SK-N-MC (cell line): ENCODE results near the gene BTG4.

Experiments used
- DNase-seq: peaks from one replicate; pipeline ENCODE4 v3.0.0-alpha.2; 2011; ENCODE audit warnings: low read depth, low spot score
- H3K27ac ChIP-seq: fragments of 200-600 bp; sonication (generic); 2 replicates; pipeline ENCODE4 v1.5.1; 2016; ENCODE audit warnings: mixed run types
- H3K36me3 ChIP-seq: fragments of 200-600 bp; sonication (generic); 2 replicates; pipeline ENCODE4 v1.6.1; 2017; ENCODE audit warnings: antibody characterized with exemption, low read length, mixed read lengths; ENCODE audit not compliant: insufficient read depth
- H3K4me3 ChIP-seq: fragments of 200-600 bp; sonication (generic); 2 replicates; pipeline ENCODE4 v1.5.1; 2016
- H3K9ac ChIP-seq: fragments of 200-600 bp; sonication (generic); 2 replicates; pipeline ENCODE4 v1.8.0; 2017; ENCODE audit warnings: mixed run types, mixed read lengths; ENCODE audit not compliant: insufficient read length
- H3K9me3 ChIP-seq: fragments of 200-600 bp; sonication (generic); 2 replicates; pipeline ENCODE4 v1.6.1; 2017; ENCODE audit warnings: low read depth, mild to moderate bottlenecking, antibody characterized with exemption, low read length, moderate library complexity, mixed read lengths
- EZH2 ChIP-seq: fragments of 200-600 bp; sonication (generic); IDR thresholded peaks from one replicate; pipeline ENCODE4 v1.6.1; 2017; ENCODE audit warnings: antibody characterized with exemption
- FOXP2 ChIP-seq: optimal IDR thresholded peaks from 2 replicates; pipeline ENCODE3; 2011; ENCODE audit warnings: mild to moderate bottlenecking, moderate library complexity; ENCODE audit not compliant: insufficient read depth; ENCODE audit errors: extremely low read length, control extremely low read depth
- POLR2AphosphoS5 ChIP-seq: IDR thresholded peaks from 2 replicates; pipeline ENCODE4 v1.6.1; 2012; ENCODE audit warnings: mild to moderate bottlenecking, low read depth, low read length, borderline replicate concordance

Gene BTG4

DNA sequence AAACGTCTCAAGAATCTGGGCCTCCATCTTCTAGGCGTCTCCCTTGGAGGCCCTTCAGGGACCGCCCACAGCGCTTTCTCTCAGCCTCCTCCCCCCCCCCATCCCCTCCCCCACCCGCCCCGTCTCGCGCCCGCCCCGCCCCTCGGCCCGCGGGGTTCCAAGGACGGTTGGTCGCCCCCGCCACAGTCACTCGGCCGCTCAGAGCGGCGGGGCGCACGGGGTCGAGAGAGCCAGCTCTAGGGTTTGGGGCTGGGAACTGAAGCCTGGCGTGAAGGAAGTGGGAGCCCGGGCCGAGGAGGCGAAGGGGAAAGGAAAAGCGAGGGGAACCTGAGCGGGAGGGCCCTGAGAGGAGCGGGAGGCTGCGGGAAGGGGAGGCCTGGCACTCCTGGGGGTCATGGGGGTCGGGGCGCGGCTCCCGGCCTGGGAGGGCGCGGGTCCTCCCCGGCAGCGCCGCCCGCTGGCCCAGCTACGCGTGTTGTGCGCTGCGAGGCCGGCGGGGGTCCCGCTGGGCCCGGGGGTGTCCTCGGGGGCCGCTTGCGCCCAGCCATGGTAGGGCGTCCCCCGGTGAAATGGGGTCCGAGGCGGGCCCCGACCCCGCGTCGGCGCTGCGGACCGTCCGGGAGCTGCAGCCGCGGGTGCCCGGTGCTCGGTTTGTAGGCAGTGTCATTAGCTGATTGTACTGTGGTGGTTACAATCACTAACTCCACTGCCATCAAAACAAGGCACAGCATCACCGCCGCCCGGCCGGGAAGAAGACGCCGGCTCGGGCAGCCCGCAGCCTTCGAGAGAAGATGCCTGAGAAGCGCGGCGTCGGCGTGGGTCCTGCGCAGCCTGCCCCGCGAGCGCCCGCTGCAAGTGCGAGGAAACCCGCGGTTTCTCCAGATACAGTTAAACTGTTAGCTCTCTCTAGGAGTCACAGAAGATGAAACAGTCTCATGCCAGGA lies at the start of gene BTG4:
Gene BTG4, minus strand, starts transcription at position 91 of the 944 bp plus-strand sequence. CDS start 13,610 bp downstream, outside the sequence.
- H3K36me3 ChIP-seq, result no peaks in the 10 kb centered on the region
- TF ChIP-seq FOXP2 (no peak), POLR2AphosphoS5 (no peak), EZH2 (no peak)
- H3K4me3 ChIP-seq, result peak within 1 kb of the TSS; percentile 47
- DNase-seq, result no peak
- H3K27ac ChIP-seq, result no peak within 1 kb of the TSS
- no peaks in the 10 kb centered on the region for H3K9me3 ChIP-seq
- H3K9ac ChIP-seq, result no peak within 1 kb of the TSS

GRCh38 chr11:111561791-111562325 lies 49.7 kb upstream of the BTG4 start:
- Histone ChIP-seq H3K9ac (no peak overlapping the region), H3K27ac (no peak overlapping the region), H3K36me3 (no peaks in the 10 kb centered on the region; the same call in 1 of the 2 replicates), H3K4me3 (no peak overlapping the region), H3K9me3 (no peaks in the 10 kb centered on the region)
- no peak for DNase-seq
- TF ChIP-seq EZH2 (no peak), FOXP2 (no peak), POLR2AphosphoS5 (no peak)

DNA sequence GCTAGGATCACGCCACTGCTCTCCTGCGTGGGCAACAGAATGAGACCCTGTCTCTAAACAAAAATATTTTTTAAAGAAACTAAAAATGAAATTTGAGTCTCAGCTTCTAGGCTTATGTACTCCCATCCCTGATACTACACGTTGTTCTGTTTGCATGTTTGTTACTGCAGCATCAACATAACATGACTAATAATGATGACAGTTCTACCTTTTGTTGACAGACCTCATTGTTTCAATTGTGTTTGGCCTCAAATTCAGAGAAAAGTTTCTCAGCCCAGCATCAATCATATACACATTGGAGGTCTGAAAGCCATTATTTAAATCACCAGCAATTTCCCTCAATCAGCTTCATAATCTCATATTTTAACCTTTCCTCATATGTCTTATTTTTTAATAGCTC lies 49.1 kb upstream of the BTG4 start:
- Histone ChIP-seq H3K36me3 (no peaks in the 10 kb centered on the region; the same call in 1 of the 2 replicates), H3K27ac (no peak overlapping the region), H3K9ac (no peak overlapping the region), H3K9me3 (no peaks in the 10 kb centered on the region), H3K4me3 (no peak overlapping the region)
- TF ChIP-seq POLR2AphosphoS5, result no peak
- no peak for TF ChIP-seq EZH2
- no peak for TF ChIP-seq FOXP2
- no peak for DNase-seq

- no peak overlapping the region for H3K9ac ChIP-seq
- H3K4me3 ChIP-seq, result no peak overlapping the region
- TF ChIP-seq FOXP2, result no peak
- TF ChIP-seq EZH2, result no peak
- no peak for TF ChIP-seq POLR2AphosphoS5
- peaks cover 2% of the 10 kb centered on the region for H3K36me3 ChIP-seq
- DNase-seq, result no peak
- H3K9me3 ChIP-seq, result peaks cover 3% of the 10 kb centered on the region; the same call in 1 of the 2 replicates
- H3K27ac ChIP-seq, result no peak overlapping the region
Observed at GRCh38 chr11:111560800-111561199, 48.6 kb upstream of the BTG4 start.

DNA sequence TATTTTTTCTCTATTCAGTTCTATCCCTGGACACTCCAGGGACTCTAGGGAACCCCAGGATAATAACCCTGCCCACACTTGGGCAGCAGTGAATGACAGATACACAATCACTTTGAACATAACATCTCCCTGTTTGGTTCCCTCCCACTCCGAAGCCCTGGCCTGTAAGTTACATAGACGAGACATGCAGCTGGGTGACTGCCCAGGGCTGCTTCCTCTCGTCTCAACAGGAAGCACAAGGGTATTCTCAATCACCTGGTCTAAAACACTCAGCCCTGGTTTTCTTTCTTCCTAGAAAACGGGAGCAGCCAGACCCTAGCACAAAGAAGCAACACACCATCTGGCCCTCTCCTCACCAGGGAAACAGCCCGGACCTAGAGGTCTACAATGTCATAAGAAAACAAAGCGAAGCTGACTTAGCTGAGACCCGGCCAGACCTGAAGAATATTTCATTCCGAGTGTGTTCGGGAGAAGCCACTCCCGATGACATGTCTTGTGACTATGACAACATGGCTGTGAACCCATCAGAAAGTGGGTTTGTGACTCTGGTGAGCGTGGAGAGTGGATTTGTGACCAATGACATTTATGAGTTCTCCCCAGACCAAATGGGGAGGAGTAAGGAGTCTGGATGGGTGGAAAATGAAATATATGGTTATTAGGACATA lies 47.7 kb upstream of the BTG4 start:
- no peak overlapping the region for H3K9ac ChIP-seq

DNA sequence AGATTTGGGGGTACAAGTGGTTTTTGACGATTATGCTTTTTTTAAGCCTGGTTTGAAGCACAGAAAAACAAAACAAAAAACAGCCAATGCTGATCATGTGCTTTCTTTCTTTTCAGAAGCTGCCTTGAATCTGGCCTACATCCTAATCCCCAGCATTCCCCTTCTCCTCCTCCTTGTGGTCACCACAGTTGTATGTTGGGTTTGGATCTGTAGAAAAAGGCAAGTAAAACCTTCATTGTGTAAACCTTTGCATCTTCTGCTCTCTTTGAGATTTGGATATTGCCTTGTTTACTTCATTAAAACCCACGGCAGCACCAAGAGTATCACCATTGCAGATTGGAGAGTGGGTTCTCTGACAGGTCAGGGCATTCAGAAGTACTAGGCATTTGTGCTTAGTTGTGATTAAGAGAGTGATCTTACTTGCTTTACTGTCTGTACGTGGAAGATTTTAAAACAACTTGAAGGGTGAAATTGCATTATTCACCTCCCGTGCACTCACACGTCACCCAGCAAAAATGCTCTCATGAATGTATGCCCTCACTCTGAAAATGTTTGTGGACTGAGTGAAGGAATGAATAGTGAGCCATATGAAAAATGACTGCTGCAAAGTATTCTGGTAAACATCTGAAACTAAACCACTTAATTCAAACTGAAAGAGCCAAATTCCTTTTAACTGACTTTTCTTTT lies 45.4 kb upstream of the BTG4 start:
- DNase-seq, result no peak
- Histone ChIP-seq H3K9ac (no peak overlapping the region), H3K9me3 (peaks cover 5% of the 10 kb centered on the region; the same call in 1 of the 2 replicates), H3K36me3 (peaks cover 5% of the 10 kb centered on the region), H3K27ac (no peak overlapping the region), H3K4me3 (no peak overlapping the region)
- TF ChIP-seq FOXP2, result no peak
- no peak for TF ChIP-seq EZH2
- no peak for TF ChIP-seq POLR2AphosphoS5

More for the DNA sequence above, 47.7 kb upstream of the BTG4 start:
- peaks cover 5% of the 10 kb centered on the region for H3K36me3 ChIP-seq
- DNase-seq, result no peak
- H3K27ac ChIP-seq, result no peak overlapping the region
- H3K4me3 ChIP-seq, result no peak overlapping the region
- TF ChIP-seq FOXP2, result no peak
- TF ChIP-seq EZH2, result no peak
- no peak for TF ChIP-seq POLR2AphosphoS5
- peaks cover 5% of the 10 kb centered on the region; the same call in 1 of the 2 replicates for H3K9me3 ChIP-seq

- H3K36me3 ChIP-seq, result peaks cover 5% of the 10 kb centered on the region
- H3K27ac ChIP-seq, result no peak overlapping the region
- TF ChIP-seq FOXP2, result no peak
- TF ChIP-seq POLR2AphosphoS5, result no peak
- no peak for TF ChIP-seq EZH2
- no peak overlapping the region for H3K9ac ChIP-seq
- peaks cover 5% of the 10 kb centered on the region; the same call in 1 of the 2 replicates for H3K9me3 ChIP-seq
- DNase-seq, result no peak
- H3K4me3 ChIP-seq, result no peak overlapping the region
Observed at GRCh38 chr11:111555255-111555654, 43.1 kb upstream of the BTG4 start.

GRCh38 chr11:111554532-111554931 lies 42.3 kb upstream of the BTG4 start:
- TF ChIP-seq FOXP2 (no peak), POLR2AphosphoS5 (no peak), EZH2 (no peak)
- peaks cover 5% of the 10 kb centered on the region; the same call in 1 of the 2 replicates for H3K9me3 ChIP-seq
- H3K4me3 ChIP-seq, result no peak overlapping the region
- H3K27ac ChIP-seq, result no peak overlapping the region
- no peak overlapping the region for H3K9ac ChIP-seq
- H3K36me3 ChIP-seq, result peaks cover 5% of the 10 kb centered on the region; the same call in 1 of the 2 replicates
- no peak for DNase-seq
